Dedifferentiated amniotic fluid mesenchymal stem cell (primary cell): Measurements from ENCODE around the gene RHOT2.
A peak's percentile ranks its signal among the peaks of the same experiment; 100 is the strongest.

Source experiments
- DNase-seq: peaks from one replicate; pipeline ENCODE4 v3.0.0-alpha.2; 2016; ENCODE audit errors: extremely low spot score

Gene RHOT2

GRCh38 chr16:715477-716199 lies 47.7 kb downstream of the RHOT2 start:
- DNase-seq = no peak

GRCh38 chr16:716200-716568 lies 48.3 kb downstream of the RHOT2 start:
- DNase-seq = no peak

GRCh38 chr16:716768-717325 lies 48.9 kb downstream of the RHOT2 start:
- DNase-seq = no peak

GRCh38 chr16:717450-718245 lies 49.7 kb downstream of the RHOT2 start:
- DNase-seq = no peak

- DNase-seq = no peak
Observed at GRCh38 chr16:718389-718788, 50.5 kb downstream of the RHOT2 start.

- no peak for DNase-seq
Observed at GRCh38 chr16:718922-719321, 51.0 kb downstream of the RHOT2 start.

GRCh38 chr16:719815-720446 lies 52.0 kb downstream of the RHOT2 start:
- no peak for DNase-seq

- DNase-seq = peak; percentile 19
Observed at GRCh38 chr16:720447-720989, 52.6 kb downstream of the RHOT2 start.

- peak; percentile 49 for DNase-seq
Observed at GRCh38 chr16:720990-721764, 53.2 kb downstream of the RHOT2 start, which contains the start of gene ANTKMT. Gene ANTKMT, plus strand, starts transcription at chr16:721146. Its CDS starts 129 bp downstream, at chr16:721275.

GRCh38 chr16:721765-722540 lies 54.0 kb downstream of the RHOT2 start:
- DNase-seq = no peak

- DNase-seq = no peak
Observed at GRCh38 chr16:722835-723633, 55.1 kb downstream of the RHOT2 start.

GRCh38 chr16:723695-724094 lies 55.8 kb downstream of the RHOT2 start:
- DNase-seq = no peak
